ENCODE data around the gene HSBP1L1. TPM values are rescaled to one million over a fixed set of nuclear protein-coding genes. Genes with fewer than 3 reads are reported as not detected.

Gene HSBP1L1
- total and polyA plus RNA-seq, 2 of the 8 experiments (the other 6 are each of a cell fraction or from before 2014, with no cell fraction given), result 1.0 to 1.3 TPM

DNA sequence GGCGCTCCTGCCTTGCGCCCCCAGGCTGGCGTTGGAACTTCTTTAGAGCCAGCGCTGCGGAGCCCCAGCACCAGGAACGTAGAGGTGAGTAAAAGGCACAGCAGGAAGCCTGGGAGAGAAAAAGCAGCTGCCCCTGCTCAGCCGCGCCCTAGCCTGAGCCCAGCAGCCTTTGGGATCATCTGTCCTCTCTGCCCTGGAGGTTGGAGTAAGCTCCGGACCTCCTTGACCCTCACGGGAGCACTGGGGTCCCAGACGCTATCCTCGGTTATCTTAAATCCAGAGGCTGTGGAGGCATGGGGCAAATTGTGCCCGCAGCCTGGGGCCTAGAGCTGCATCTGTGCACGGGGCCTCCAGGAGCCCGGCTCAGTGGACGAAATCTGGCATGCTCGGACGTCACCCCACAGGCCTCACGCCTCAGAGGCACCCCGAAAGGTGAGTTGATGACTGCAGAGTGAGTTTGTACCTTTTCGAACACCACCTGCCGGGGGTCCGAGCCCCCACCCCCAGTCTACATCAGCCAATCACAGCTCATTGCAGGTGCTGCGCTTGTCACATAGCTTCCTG lies 11.4 kb upstream of the HSBP1L1 start:
- Histone ChIP-seq H2BK12ac (ENCODE audit: low read depth, low read length) (no peak overlapping the region), H2AFZ (ENCODE audit: low read length) (no peak overlapping the region), H3K36me3 (ENCODE audit: control insufficient read depth in 2 of 4, insufficient read depth in 4 of 4, low read length in 3 of 4) (no peaks in the 10 kb centered on the region), H2BK20ac (ENCODE audit: low read length) (no peak overlapping the region), H2AK5ac (ENCODE audit: low read depth, low read length) (no peak overlapping the region), H4K20me1 (replicated peaks in 1 of 2; ENCODE audit: control insufficient read depth in 1 of 2, insufficient read depth in 2 of 2, low read length in 2 of 2) (peaks cover 0 to 6% of the 10 kb centered on the region in 2 experiments), H3K14ac (ENCODE audit: insufficient read length) (no peak overlapping the region), H3K4me1 (replicated peaks in 1 of 4; ENCODE audit: control insufficient read depth in 3 of 4, insufficient read depth in 4 of 4, low read length in 3 of 4) (peaks cover 2 to 9% (median 5%) of the 10 kb centered on the region in 4 experiments), H4K91ac (replicated peaks; ENCODE audit: insufficient read length, low read length) (no peak overlapping the region), H3K9me3 (ENCODE audit: insufficient read depth in 2 of 2, low read depth in 1 of 2, low read length in 1 of 2) (no peaks in the 10 kb centered on the region), H2BK120ac (replicated peaks; ENCODE audit: low read depth, low read length) (no peak overlapping the region), H3K23me2 (ENCODE audit: low read depth, low read length) (peaks cover 14% of the 10 kb centered on the region; the same call in 1 of the 2 replicates), H3K9ac (replicated peaks in 1 of 4; ENCODE audit: extremely low read depth in 1 of 4, low read depth in 3 of 4, low read length in 3 of 4) (no peak overlapping the region), H3K79me2 (ENCODE audit: control insufficient read depth in 1 of 2, insufficient read depth in 2 of 2, low read length in 2 of 2) (peaks cover 0 to 3% of the 10 kb centered on the region in 2 experiments; a peak in 1 of 4 replicates), H3K27me3 (replicated peaks in 1 of 4; ENCODE audit: control insufficient read depth in 3 of 4, extremely low read depth in 1 of 4, insufficient read depth in 3 of 4, low read length in 3 of 4) (peaks cover 10 to 44% (median 39%) of the 10 kb centered on the region in 4 experiments), H3K23ac (ENCODE audit: insufficient read length) (no peak overlapping the region), H2BK5ac (ENCODE audit: low read depth, low read length) (no peak overlapping the region), H3K4me3 (ENCODE audit: extremely low read depth in 1 of 4, insufficient read depth in 2 of 4, low read depth in 3 of 4, low read length in 4 of 4) (peak overlapping the region; percentile 20 to 84 (median 48); a peak in 7 of 8 replicates), H3K79me1 (ENCODE audit: low read depth, low read length) (no peaks in the 10 kb centered on the region; the same call in 1 of the 2 replicates), H3K56ac (replicated peaks; ENCODE audit: insufficient read length, low read depth, low read length) (no peak overlapping the region), H4K8ac (ENCODE audit: extremely low read depth, insufficient read depth, low read length) (no peak overlapping the region), H3K27ac (ENCODE audit: low read depth, low read length) (no peak overlapping the region), H2BK15ac (ENCODE audit: low read length) (no peak overlapping the region), H3K4ac (replicated peaks; ENCODE audit: insufficient read length, low read depth, low read length) (no peak overlapping the region), H3K4me2 (ENCODE audit: insufficient read depth in 1 of 2, low read depth in 2 of 2, low read length in 2 of 2) (peak overlapping the region; percentile 58 to 72), H4K5ac (ENCODE audit: insufficient read length, low read depth, low read length) (no peak overlapping the region), H3K18ac (ENCODE audit: extremely low read depth, low read length) (no peak overlapping the region; the same call in 1 of the 2 replicates)
- TF ChIP-seq KDM4A (IDR thresholded peaks at IDR 0.05; ENCODE audit: low read depth, low read length, severe bottlenecking) (no peak), YY1 (IDR thresholded peaks at IDR 0.05; ENCODE audit: low read depth, low read length) (0 out of 2 replicates have a peak, but pooled peaks have one; percentile 6), GABPA (IDR thresholded peaks at IDR 0.05; ENCODE audit: borderline replicate concordance, insufficient read depth, low read length) (0 out of 2 replicates have a peak, but pooled peaks have one; percentile 10), POU5F1 (IDR thresholded peaks at IDR 0.05; ENCODE audit: low read depth, low read length) (no peak)
- 13% methylated on average over 24 of the region's 24 CpGs; no CpG with 5 or more reads in 1 of the 2 experiments for WGBS, 2 experiments (ENCODE audit: extremely low coverage in 1 of 2, insufficient coverage in 1 of 2, insufficient read length in 1 of 2, insufficient replicate concordance in 2 of 2, low coverage in 1 of 2, low lambda C conversion rate in 2 of 2, missing lambda C conversion rate in 1 of 2)
- FAIRE-seq (no peak), DNase-seq (ENCODE audit: low read depth in 1 of 2, low spot score in 2 of 2) (peak in 1 of 2 experiments; percentile 73)
- ChIA-PET POLR2A (ENCODE audit: partially characterized antibody) (interaction anchor here (0.8 to 1.7 kb wide), 6 partner anchors 11 to 47 kb away, joined by 3 to 8 read pairs (median 4); partner anchors contain the start of gene HSBP1L1), CTCF (ENCODE audit: partially characterized antibody) (interaction anchor here (0.8 to 3.4 kb wide), 6 partner anchors 9 to 71 kb away, joined by 3 to 17 read pairs (median 6); no protein-coding TSS in a partner anchor)
